A549 (cell line): Measurements from ENCODE around the gene URI1. TPM values are rescaled to one million over a fixed set of nuclear protein-coding genes. Genes with fewer than 3 reads are reported as not detected.
A peak's percentile ranks its signal among the peaks of the same experiment; 100 is the strongest.

Source experiments
- ATAC-seq, 2 experiments: fragments of 200-7000 bp in 1 of 2; fragments of >200 bp in 1 of 2; cut with Nextera tagmentation in 1 of 2; cut with Tn5 transposase in 1 of 2; 3 replicates each; pipeline versions ENCODE4 v1.8.0 to v1.9.1; 2018 to 2020; ENCODE audit warnings: mild to moderate bottlenecking in 1 of 2, moderate library complexity in 1 of 2
- CTCF ChIA-PET: fragments of 300-600 bp; sonication (Branson Sonifier 250); formaldehyde crosslinking; extraction: SDS; loops from one replicate; lab custom pipeline; 2021; ENCODE audit warnings: antibody characterized with exemption, inconsistent platforms; lab: Yijun Ruan, JAX
- POLR2A ChIA-PET: fragments of 350-600 bp; formaldehyde crosslinking; extraction: SDS; loops from one replicate; lab custom pipeline; 2021; ENCODE audit warnings: antibody characterized with exemption, inconsistent platforms; lab: Yijun Ruan, JAX
- DNase-seq, 2 experiments: peaks; one replicate each; pipeline versions ENCODE4 v3.0.0 to v3.0.0-alpha.2; 2011 to 2016; ENCODE audit warnings: low read depth in 1 of 2, low spot score in 1 of 2
- FAIRE-seq: peaks from 2 replicates; lab custom pipeline; 2011; peaks lifted over from hg19 to GRCh38; lab: Jason Lieb, UNC
- H3K27ac ChIP-seq, 2 experiments: fragments of >200 bp; sonication (Bioruptor Twin); formaldehyde crosslinking; 3 replicates each; pipeline ENCODE4 v1.5.1; 2016 to 2017
- H3K4me1 ChIP-seq: fragments of >200 bp; sonication (Bioruptor Twin); formaldehyde crosslinking; 3 replicates; pipeline ENCODE4 v1.6.1; 2016
- H3K4me2 ChIP-seq: fragments of >200 bp; sonication (Bioruptor Twin); formaldehyde crosslinking; 3 replicates; pipeline ENCODE4 v1.6.1; 2016
- H3K4me3 ChIP-seq: fragments of >200 bp; sonication (Bioruptor Twin); formaldehyde crosslinking; 3 replicates; pipeline ENCODE4 v1.5.1; 2016
- H3K9me3 ChIP-seq: fragments of >200 bp; sonication (Bioruptor Twin); formaldehyde crosslinking; 3 replicates; pipeline ENCODE4 v1.6.1; 2016
- CBX2 ChIP-seq: fragments of 200-600 bp; sonication (generic); IDR thresholded peaks from 2 replicates; pipeline ENCODE4 v1.6.1; 2016; ENCODE audit warnings: low read depth, mild to moderate bottlenecking, borderline replicate concordance
- CBX8 ChIP-seq: fragments of 200-600 bp; sonication (generic); IDR thresholded peaks from 2 replicates; pipeline ENCODE4 v1.6.1; 2016
- ESRRA ChIP-seq: fragments of 150-350 bp; IDR thresholded peaks from 2 replicates; pipeline ENCODE4 v1.6.1; 2014; ENCODE audit warnings: mild to moderate bottlenecking, low read length, borderline replicate concordance
- FOXS1 ChIP-seq: fragments of 250-450 bp; sonication (Bioruptor Pico); IDR thresholded peaks from 2 replicates; pipeline ENCODE4 v1.5.0; 2020; ENCODE audit warnings: mild to moderate bottlenecking, moderate library complexity
- HDAC2 ChIP-seq: fragments of 200-600 bp; sonication (generic); IDR thresholded peaks from 2 replicates; pipeline ENCODE4 v1.6.1; 2016
- JUN ChIP-seq, 2 experiments: fragments of >200 bp; sonication (Bioruptor Twin); formaldehyde crosslinking; IDR thresholded peaks; 2 replicates in 1 of 2; 3 replicates in 1 of 2; pipeline ENCODE4 v1.6.1; 2016 to 2017
- JUNB ChIP-seq: fragments of >200 bp; sonication (Bioruptor Twin); formaldehyde crosslinking; IDR thresholded peaks from 2 replicates; pipeline ENCODE4 v1.6.1; 2016
- KDM5A ChIP-seq: fragments of 200-600 bp; sonication (generic); IDR thresholded peaks from 2 replicates; pipeline ENCODE4 v1.6.1; 2016; ENCODE audit warnings: antibody characterized with exemption, mild to moderate bottlenecking
- MAFK ChIP-seq: fragments of 450-650 bp; IDR thresholded peaks from 2 replicates; pipeline ENCODE4 v1.6.1; 2014; ENCODE audit not compliant: partially characterized antibody
- MAZ ChIP-seq: fragments of 150-350 bp; IDR thresholded peaks from 2 replicates; pipeline ENCODE4 v1.6.1; 2014; ENCODE audit warnings: antibody characterized with exemption, low read depth, low read length, borderline replicate concordance
- MYC ChIP-seq: IDR thresholded peaks from 2 replicates; pipeline ENCODE4 v1.6.1; 2012; ENCODE audit warnings: mild to moderate bottlenecking, inconsistent platforms, low read length, improper control_type of control experiment, borderline replicate concordance
- NPAS2 ChIP-seq: fragments of 250-450 bp; sonication (Bioruptor Pico); IDR thresholded peaks from 2 replicates; pipeline ENCODE4 v1.8.0; 2022; ENCODE audit warnings: mild to moderate bottlenecking, moderate library complexity, borderline replicate concordance
- PHF8 ChIP-seq: fragments of 200-600 bp; sonication (generic); IDR thresholded peaks from 2 replicates; pipeline ENCODE4 v1.6.1; 2016; ENCODE audit warnings: low read depth, mild to moderate bottlenecking, antibody characterized with exemption, moderate library complexity, borderline replicate concordance
- SREBF2 ChIP-seq: fragments of 450-650 bp; IDR thresholded peaks from 2 replicates; pipeline ENCODE4 v1.6.1; 2014; ENCODE audit warnings: mild to moderate bottlenecking, moderate library complexity
- TFCP2L1 ChIP-seq: fragments of 250-450 bp; sonication (Bioruptor Pico); IDR thresholded peaks from 2 replicates; pipeline ENCODE4 v1.5.0; 2021; ENCODE audit warnings: mild to moderate bottlenecking
- TP53 ChIP-seq: fragments of 250-450 bp; sonication (Bioruptor Pico); IDR thresholded peaks from 2 replicates; pipeline ENCODE4 v1.5.0; 2021; ENCODE audit warnings: mild to moderate bottlenecking, moderate library complexity
- ZC3H11A ChIP-seq: fragments of 450-650 bp; IDR thresholded peaks from 2 replicates; pipeline ENCODE4 v1.6.1; 2014; ENCODE audit warnings: antibody characterized with exemption, mild to moderate bottlenecking
- WGBS: methylation state at CpG from one replicate; pipeline ENCODE4 v1.1.6; 2017; ENCODE audit errors: missing lambda C conversion rate; 5-methylcytosine and 5-hydroxymethylcytosine counted together
- polyA plus RNA-seq, 4 experiments: library from polyadenylated mRNA; depleted of rRNA in 3 of 4; stranded (reverse); fragments of >200 nt; fragmentation: RNase III in 1 of 4; extraction: RNeasy Plus Mini Kit Qiagen cat#74134 plus additional on column Dnase treatment in 1 of 4; gene quantifications; 2 replicates in 3 of 4; 3 replicates in 1 of 4; pipeline ENCODE4 v1.2.3, GENCODE V29; 2011 to 2017
- TF ChIP-seq, protein P1 (sequence below): IDR thresholded peaks from 2 replicates; pipeline ENCODE4 v1.6.1; 2012
- TF ChIP-seq, protein P2 (sequence below): fragments of 150-350 bp; IDR thresholded peaks from 2 replicates; pipeline ENCODE4 v1.6.1; 2014; ENCODE audit warnings: low read depth, mild to moderate bottlenecking, low read length

Gene URI1
- polyA plus RNA-seq, 2 of the 4 experiments (the other 2 are of a cell fraction) = 116 to 228 TPM

DNA sequence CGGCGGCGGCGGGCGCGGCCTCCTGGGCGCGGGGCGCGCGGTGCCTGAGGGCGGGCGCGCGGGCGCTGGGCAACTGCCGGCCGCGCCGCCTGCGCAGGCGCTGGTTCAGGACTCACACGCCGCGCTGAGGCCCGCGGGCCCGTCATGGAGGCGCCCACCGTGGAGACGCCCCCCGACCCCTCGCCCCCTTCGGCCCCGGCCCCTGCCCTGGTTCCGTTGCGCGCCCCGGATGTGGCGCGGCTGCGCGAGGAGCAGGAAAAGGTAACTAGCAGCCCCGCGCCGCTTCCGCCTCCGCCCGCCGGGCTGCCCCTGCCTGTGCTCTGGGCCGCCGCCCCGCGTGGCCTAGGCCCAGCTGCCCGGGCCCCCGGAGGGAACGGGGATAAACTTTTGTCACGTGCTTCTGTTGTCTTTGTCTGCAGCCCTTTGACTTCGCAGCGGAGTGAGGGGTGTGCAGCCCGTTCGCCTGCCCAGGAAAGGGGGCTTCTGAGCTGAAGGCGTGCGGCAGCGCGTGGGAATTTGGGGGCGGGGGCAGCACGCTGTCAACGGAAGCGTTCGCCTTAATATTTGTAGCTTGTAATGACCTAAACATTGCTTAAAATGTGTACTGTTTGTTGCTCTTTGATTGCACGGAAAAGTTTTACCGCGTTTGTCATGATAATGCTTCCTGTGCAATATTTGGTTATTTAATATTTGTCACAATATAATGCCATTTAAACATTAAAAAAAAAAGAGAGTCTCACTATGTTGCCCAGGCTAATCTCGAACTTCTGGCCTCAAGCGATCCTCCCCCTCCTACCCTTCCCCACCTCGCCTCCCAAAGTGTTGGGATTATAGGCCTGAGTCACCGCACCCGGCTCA lies 594 bp downstream of the URI1 start (continued):
- peak; percentile 93; the same call in 1 of the 2 replicates for TF ChIP-seq MYC
- TF ChIP-seq TFCP2L1 (CRISPR knock-in tag) = 0 out of 2 replicates have a peak, but pooled peaks have one; percentile 67
- peak; percentile 43 for TF ChIP-seq MAFK
- peak; percentile 90 for TF ChIP-seq PHF8

GRCh38 chr19:29943615-29944014 lies 1.6 kb downstream of the URI1 start:
- ChIA-PET CTCF (interaction anchor here (0.9 kb wide), 1 partner anchor 23 kb away, joined by 3 read pairs; no protein-coding TSS in a partner anchor), POLR2A (no interaction called here)
- FAIRE-seq (no peak), ATAC-seq (no peak), DNase-seq (no peak)
- H3K4me1 ChIP-seq = peaks cover 55% of the 10 kb centered on the region
- TF ChIP-seq SREBF2 = no peak
- TF ChIP-seq JUN (IDR thresholded peaks at IDR 0.05) = no peak
- no peak for TF ChIP-seq KDM5A
- no peak for TF ChIP-seq ESRRA
- no peak for TF ChIP-seq FOXS1 (CRISPR knock-in tag)
- TF ChIP-seq ZC3H11A = no peak
- TF ChIP-seq MAFK = no peak
- no peak for TF ChIP-seq CBX2
- TF ChIP-seq, protein P1, sequence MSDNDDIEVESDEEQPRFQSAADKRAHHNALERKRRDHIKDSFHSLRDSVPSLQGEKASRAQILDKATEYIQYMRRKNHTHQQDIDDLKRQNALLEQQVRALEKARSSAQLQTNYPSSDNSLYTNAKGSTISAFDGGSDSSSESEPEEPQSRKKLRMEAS = no peak
- TF ChIP-seq NPAS2 (CRISPR knock-in tag) = no peak
- TF ChIP-seq MAZ = no peak
- no peak for TF ChIP-seq TFCP2L1 (CRISPR knock-in tag)
- no peak for TF ChIP-seq TP53
- no peak for TF ChIP-seq CBX8
- TF ChIP-seq HDAC2 = no peak
- peak overlapping the region; percentile 83 for H3K4me2 ChIP-seq
- H3K9me3 ChIP-seq = no peaks in the 10 kb centered on the region
- H3K27ac ChIP-seq = peak overlapping the region in 1 of 2 experiments; percentile 79; a peak in 2 of 6 replicates
- 72% methylated on average over 8 of the region's 8 CpGs for WGBS
- H3K4me3 ChIP-seq = peak overlapping the region; percentile 64

GRCh38 chr19:29944390-29945012 lies 2.5 kb downstream of the URI1 start:
- H3K4me2 ChIP-seq = peak overlapping the region; percentile 83
- ATAC-seq = no peak
- peak; percentile 81 for FAIRE-seq
- no peak for TF ChIP-seq ESRRA
- TF ChIP-seq HDAC2 = no peak
- TF ChIP-seq, protein P2, sequence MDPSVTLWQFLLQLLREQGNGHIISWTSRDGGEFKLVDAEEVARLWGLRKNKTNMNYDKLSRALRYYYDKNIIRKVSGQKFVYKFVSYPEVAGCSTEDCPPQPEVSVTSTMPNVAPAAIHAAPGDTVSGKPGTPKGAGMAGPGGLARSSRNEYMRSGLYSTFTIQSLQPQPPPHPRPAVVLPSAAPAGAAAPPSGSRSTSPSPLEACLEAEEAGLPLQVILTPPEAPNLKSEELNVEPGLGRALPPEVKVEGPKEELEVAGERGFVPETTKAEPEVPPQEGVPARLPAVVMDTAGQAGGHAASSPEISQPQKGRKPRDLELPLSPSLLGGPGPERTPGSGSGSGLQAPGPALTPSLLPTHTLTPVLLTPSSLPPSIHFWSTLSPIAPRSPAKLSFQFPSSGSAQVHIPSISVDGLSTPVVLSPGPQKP = no peak
- no peak for TF ChIP-seq JUNB
- TF ChIP-seq MAFK = peak; percentile 41
- TF ChIP-seq, all 56 proteins: peak for 1
- DNase-seq = no peak
- ChIA-PET CTCF (interaction anchor here (0.7 to 2.4 kb wide), 7 partner anchors 11 to 250 kb away, joined by 3 to 10 read pairs (median 4); no protein-coding TSS in a partner anchor), POLR2A (interaction anchor here (0.6 kb wide), 1 partner anchor 100 kb away, joined by 4 read pairs; no protein-coding TSS in a partner anchor)
- Histone ChIP-seq H3K27ac (no peak overlapping the region), H3K9me3 (no peaks in the 10 kb centered on the region), H3K4me1 (peaks cover 56% of the 10 kb centered on the region), H3K4me3 (no peak overlapping the region)
- 87% methylated on average over 8 of the region's 8 CpGs for WGBS
